NCI-H2107 treated with DMSO at 0.1 percent for 48 hours (cell line): Measurements from ENCODE around the gene RNF222.
"Not testable (repeated sequence)": the region's sequence is repeated elsewhere in the genome, so short reads cannot be mapped to it uniquely, and the experiment has no call there.

Experiments used
- DNase-seq: peaks from one replicate; lab custom pipeline; 2025; ENCODE audit not compliant: unreplicated experiment; lab: John Stamatoyannopoulos, UW

The RNF222 gene

GRCh38 chr17:8347001-8347400 is 50.6 kb downstream of the RNF222 start:
- not testable (repeated sequence) for DNase-seq

- no peak for DNase-seq
Measured at GRCh38 chr17:8345951-8346665, 51.5 kb downstream of the RNF222 start.

GRCh38 chr17:8345052-8345690 is 52.5 kb downstream of the RNF222 start:
- no peak for DNase-seq

GRCh38 chr17:8341456-8341855 is 56.2 kb downstream of the RNF222 start:
- no peak for DNase-seq
